SH-SY5Y (cell line): Measurements from ENCODE around the gene SCAF8.

Source experiments
- GATA2 ChIP-seq: IDR thresholded peaks from 2 replicates; pipeline ENCODE4 v1.6.1; 2011; ENCODE audit warnings: mild to moderate bottlenecking, low read depth, low read length
- GATA3 ChIP-seq: IDR thresholded peaks from 2 replicates; pipeline ENCODE4 v1.6.1; 2011; ENCODE audit warnings: low read depth, mild to moderate bottlenecking, low read length, moderate library complexity

The SCAF8 gene

GRCh38 chr6:154865291-154865690, 132.1 kb downstream of the SCAF8 start:
- TF ChIP-seq GATA2 (no peak), GATA3 (no peak)

- TF ChIP-seq GATA2 (no peak), GATA3 (no peak)
Observed at GRCh38 chr6:154868143-154868594, 135.0 kb downstream of the SCAF8 start.

- no peak for TF ChIP-seq GATA2
- TF ChIP-seq GATA3, result no peak
Observed at GRCh38 chr6:154872542-154873114, 139.4 kb downstream of the SCAF8 start.

GRCh38 chr6:154873546-154873945, 140.3 kb downstream of the SCAF8 start:
- no peak for TF ChIP-seq GATA2
- no peak for TF ChIP-seq GATA3

GRCh38 chr6:154874773-154875592, 141.8 kb downstream of the SCAF8 start:
- TF ChIP-seq GATA2 (no peak), GATA3 (no peak)

- TF ChIP-seq GATA3 (no peak), GATA2 (no peak)
Observed at GRCh38 chr6:154876486-154877280, 143.5 kb downstream of the SCAF8 start.

GRCh38 chr6:154878871-154879491, 145.8 kb downstream of the SCAF8 start:
- no peak for TF ChIP-seq GATA3
- TF ChIP-seq GATA2, result no peak

- TF ChIP-seq GATA2 (no peak), GATA3 (no peak)
Observed at GRCh38 chr6:154882107-154882506, 148.9 kb downstream of the SCAF8 start.
